SK-N-SH (cell line): ENCODE results near the gene NPRL2.

Experiments used
- CHD2 ChIP-seq: fragments of 150-350 bp; IDR thresholded peaks from 2 replicates; pipeline ENCODE4 v1.6.1; 2018; ENCODE audit warnings: low read length; ENCODE audit not compliant: partially characterized antibody
- CTCF ChIP-seq: fragments of 200-600 bp; sonication (generic); IDR thresholded peaks from 2 replicates; pipeline ENCODE4 v1.6.1; 2017; ENCODE audit warnings: antibody characterized with exemption, mild to moderate bottlenecking, moderate library complexity
- EP300 ChIP-seq, 2 experiments: IDR thresholded peaks; 2 replicates each; pipeline versions ENCODE4 v1.4.0 to v1.6.1; 2012; ENCODE audit warnings: borderline replicate concordance in 1 of 2, low read depth in 1 of 2, low read length in 1 of 2
- EZH2phosphoT487 ChIP-seq: fragments of 200-600 bp; sonication (generic); IDR thresholded peaks from 2 replicates; pipeline ENCODE4 v1.6.1; 2017; ENCODE audit warnings: low read depth, mixed run types, mild to moderate bottlenecking, antibody characterized with exemption, moderate library complexity, borderline replicate concordance
- FOXJ3 ChIP-seq: sonication (generic); formaldehyde crosslinking; IDR thresholded peaks from 2 replicates; pipeline ENCODE4 v1.5.1; 2020; ENCODE audit warnings: mild to moderate bottlenecking, missing genetic modification reagents
- GATA2 ChIP-seq: sonication (generic); formaldehyde crosslinking; IDR thresholded peaks from 2 replicates; pipeline ENCODE4 v1.5.0; 2020; ENCODE audit warnings: mild to moderate bottlenecking, missing genetic modification reagents
- JUND ChIP-seq: IDR thresholded peaks from 2 replicates; pipeline ENCODE4 v1.4.0; 2012
- POLR2AphosphoS5 ChIP-seq: IDR thresholded peaks from 2 replicates; pipeline ENCODE4 v1.6.1; 2012; ENCODE audit warnings: low read depth, low read length
- RAD21 ChIP-seq: IDR thresholded peaks from 2 replicates; pipeline ENCODE4 v1.6.1; 2012; ENCODE audit warnings: mild to moderate bottlenecking, low read length
- REST ChIP-seq: IDR thresholded peaks from 2 replicates; pipeline ENCODE4 v1.6.1; 2012; ENCODE audit warnings: mild to moderate bottlenecking, low read depth, low read length, moderate library complexity
- SMC3 ChIP-seq: IDR thresholded peaks from 2 replicates; pipeline ENCODE4 v1.6.1; 2012; ENCODE audit warnings: low read depth, low read length, improper control_type of control experiment
- USF2 ChIP-seq: fragments of 150-350 bp; IDR thresholded peaks from 2 replicates; pipeline ENCODE4 v1.6.1; 2017; ENCODE audit warnings: antibody characterized with exemption, low read length, low read depth, borderline replicate concordance

- TF ChIP-seq RAD21 (peak; percentile 77), GATA2 (no peak), JUND (no peak), CTCF (peak; percentile 81), POLR2AphosphoS5 (no peak), EP300 (IDR thresholded peaks at IDR 0.05; ENCODE audit: borderline replicate concordance in 1 of 2, low read depth in 1 of 2, low read length in 1 of 2) (no peak), REST (no peak), EZH2phosphoT487 (no peak), CHD2 (no peak), FOXJ3 (no peak), USF2 (no peak), SMC3 (peak; percentile 69)
Measured at GRCh38 chr3:50324351-50325112, 26.0 kb downstream of the NPRL2 start.
